Neural crest cell (in vitro differentiated cells): ENCODE results near the gene FGB. TPM values are rescaled to one million over a fixed set of nuclear protein-coding genes. Genes with fewer than 3 reads are reported as not detected.

Source experiments
- DNase-seq: peaks from one replicate; pipeline ENCODE4 v3.0.0; 2021; ENCODE audit warnings: low read depth, mixed read lengths, low spot score
- H3K27ac Mint-ChIP-seq: one replicate; pipeline ENCODE4 v1.8.0; 2021; ENCODE audit warnings: mild to moderate bottlenecking, mixed read lengths; ENCODE audit not compliant: unreplicated experiment
- H3K27me3 Mint-ChIP-seq: 2 replicates; pipeline ENCODE4 v1.8.0; 2021; ENCODE audit warnings: low read depth, mild to moderate bottlenecking, mixed read lengths
- H3K36me3 Mint-ChIP-seq: 2 replicates; pipeline ENCODE4 v1.8.0; 2021; ENCODE audit warnings: low read depth, mild to moderate bottlenecking, mixed read lengths
- H3K4me1 Mint-ChIP-seq: 2 replicates; pipeline ENCODE4 v1.8.0; 2021; ENCODE audit warnings: mixed read lengths
- H3K4me3 Mint-ChIP-seq: one replicate; pipeline ENCODE4 v1.8.0; 2021; ENCODE audit warnings: mild to moderate bottlenecking, mixed read lengths
- H3K9me3 Mint-ChIP-seq: 2 replicates; pipeline ENCODE4 v1.8.0; 2021; ENCODE audit warnings: mixed read lengths
- CTCF ChIP-seq: fragments of 200-600 bp; sonication (generic); conservative IDR thresholded peaks from 2 replicates; pipeline ENCODE4 v1.5.0; 2021; ENCODE audit warnings: antibody characterized with exemption, mild to moderate bottlenecking
- total RNA-seq: library from RNA; stranded (reverse); gene quantifications from 2 replicates; pipeline ENCODE4 v1.2.1, GENCODE V29; 2021

FGB gene
- total RNA-seq, 1 donor from 2014 or later: not detected

GRCh38 chr4:154617820-154618317 lies 55.1 kb downstream of the FGB start:
- H3K4me3 Mint-ChIP-seq: no peak overlapping the region
- no peaks in the 10 kb centered on the region for H3K36me3 Mint-ChIP-seq
- H3K9me3 Mint-ChIP-seq: no peaks in the 10 kb centered on the region
- H3K27ac Mint-ChIP-seq: no peak overlapping the region
- DNase-seq: no peak
- peaks cover 22% of the 10 kb centered on the region for H3K27me3 Mint-ChIP-seq
- H3K4me1 Mint-ChIP-seq: no peaks in the 10 kb centered on the region
- no peak for TF ChIP-seq CTCF

- DNase-seq: peak; percentile 48
- Mint-ChIP-seq H3K4me3 (no peak overlapping the region), H3K27ac (no peak overlapping the region), H3K4me1 (no peaks in the 10 kb centered on the region), H3K9me3 (no peaks in the 10 kb centered on the region), H3K36me3 (no peaks in the 10 kb centered on the region), H3K27me3 (peaks cover 22% of the 10 kb centered on the region)
- TF ChIP-seq CTCF: peak; percentile 83
These were observed 56.0 kb downstream of the FGB start for GRCh38 chr4:154618708-154619315.

GRCh38 chr4:154620111-154620510 lies 57.3 kb downstream of the FGB start:
- no peak for TF ChIP-seq CTCF
- peaks cover 28% of the 10 kb centered on the region for H3K27me3 Mint-ChIP-seq
- no peak overlapping the region for H3K4me3 Mint-ChIP-seq
- H3K36me3 Mint-ChIP-seq: no peaks in the 10 kb centered on the region
- H3K9me3 Mint-ChIP-seq: no peaks in the 10 kb centered on the region
- H3K4me1 Mint-ChIP-seq: no peaks in the 10 kb centered on the region
- H3K27ac Mint-ChIP-seq: no peak overlapping the region
- no peak for DNase-seq

Other genes starting within 250 kb of the FGB start
- gene DCHS2, start 71.2 kb upstream of the FGB start, total RNA-seq: 0.91 and 1.2 TPM in 2 replicates
- 93.3 and 103 TPM in 2 replicates for gene PLRG1, start 12.6 kb upstream of the FGB start, total RNA-seq
- gene FGA, start 27.7 kb downstream of the FGB start, total RNA-seq: not detected in 2 replicates
- not detected in 2 replicates for gene FGG, start 49.6 kb downstream of the FGB start, total RNA-seq
- gene LRAT, start 181.0 kb downstream of the FGB start, total RNA-seq: 0.09 and 0.20 TPM in 2 replicates
- not detected in 2 replicates for gene RBM46, start 218.3 kb downstream of the FGB start, total RNA-seq